Right atrium auricular region (tissue), 2 donors: ENCODE measurements around the gene MBD4. TPM values are rescaled to one million over a fixed set of nuclear protein-coding genes. Genes with fewer than 3 reads are reported as not detected.

Experiments used
- DNase-seq: peaks from one replicate; pipeline ENCODE4 v3.0.0-alpha.2; 2019; ENCODE audit warnings: low spot score
- H3K27ac ChIP-seq, 2 donors: fragments of 200-600 bp; sonication (generic); 1 replicate in 1 of 2; 2 replicates in 1 of 2; pipeline ENCODE4 v1.5.1; 2016 to 2019
- H3K27me3 ChIP-seq, 2 donors: fragments of 200-600 bp; sonication (generic); one replicate each; pipeline versions ENCODE4 v1.5.1 to v1.6.0; 2017 to 2019
- H3K36me3 ChIP-seq: fragments of 200-600 bp; sonication (generic); one replicate; pipeline ENCODE4 v1.5.1; 2016
- H3K4me1 ChIP-seq, 2 donors: fragments of 200-600 bp; sonication (generic); one replicate each; pipeline versions ENCODE4 v1.5.1 to v1.6.0; 2017 to 2019
- H3K4me3 ChIP-seq, 2 donors: fragments of 200-600 bp; sonication (generic); 1 replicate in 1 of 2; 2 replicates in 1 of 2; pipeline ENCODE4 v1.5.1; 2017 to 2019; ENCODE audit warnings: mild to moderate bottlenecking in 1 of 2, moderate library complexity in 1 of 2
- H3K9me3 ChIP-seq, 2 donors: fragments of 200-600 bp; sonication (generic); one replicate each; pipeline ENCODE4 v1.5.1; 2019
- total RNA-seq, 2 donors: library from RNA; depleted of rRNA; stranded (reverse); fragments of >200 nt; gene quantifications; one replicate each; pipeline ENCODE4 v1.1.0, GENCODE V29; 2016
- TF ChIP-seq, protein P1 (sequence below), 2 donors: fragments of 200-600 bp; sonication (generic); IDR thresholded peaks; one replicate each; pipeline ENCODE4 v1.5.1; 2019; ENCODE audit warnings: antibody characterized with exemption in 2 of 2

Gene MBD4
- total RNA-seq, 2 donors from 2014 or later = 17.8 to 26.4 TPM

DNA sequence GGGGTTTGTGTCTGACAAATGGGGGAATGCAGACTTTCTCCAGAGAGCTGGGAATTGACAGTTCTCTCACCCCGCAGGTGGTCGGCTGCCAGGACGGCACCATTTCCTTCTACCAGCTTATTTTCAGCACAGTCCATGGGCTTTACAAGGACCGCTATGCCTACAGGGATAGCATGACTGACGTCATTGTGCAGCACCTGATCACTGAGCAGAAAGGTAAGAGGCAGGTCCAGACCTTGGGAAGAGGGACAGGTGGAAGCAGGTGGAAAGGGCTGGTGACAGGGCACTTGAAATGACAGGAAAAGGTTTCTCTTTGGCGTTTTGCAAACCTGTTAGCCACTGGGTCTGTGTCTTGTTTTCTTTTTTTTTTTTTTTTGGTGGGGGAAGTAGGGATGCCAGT, 36.8 kb upstream of the MBD4 start:
- no peak overlapping the region for H3K4me3 ChIP-seq
- peaks cover 39% of the 10 kb centered on the region for H3K36me3 ChIP-seq
- H3K4me1 ChIP-seq = peaks cover 0 to 8% of the 10 kb centered on the region in 2 donors
- TF ChIP-seq, protein P1, sequence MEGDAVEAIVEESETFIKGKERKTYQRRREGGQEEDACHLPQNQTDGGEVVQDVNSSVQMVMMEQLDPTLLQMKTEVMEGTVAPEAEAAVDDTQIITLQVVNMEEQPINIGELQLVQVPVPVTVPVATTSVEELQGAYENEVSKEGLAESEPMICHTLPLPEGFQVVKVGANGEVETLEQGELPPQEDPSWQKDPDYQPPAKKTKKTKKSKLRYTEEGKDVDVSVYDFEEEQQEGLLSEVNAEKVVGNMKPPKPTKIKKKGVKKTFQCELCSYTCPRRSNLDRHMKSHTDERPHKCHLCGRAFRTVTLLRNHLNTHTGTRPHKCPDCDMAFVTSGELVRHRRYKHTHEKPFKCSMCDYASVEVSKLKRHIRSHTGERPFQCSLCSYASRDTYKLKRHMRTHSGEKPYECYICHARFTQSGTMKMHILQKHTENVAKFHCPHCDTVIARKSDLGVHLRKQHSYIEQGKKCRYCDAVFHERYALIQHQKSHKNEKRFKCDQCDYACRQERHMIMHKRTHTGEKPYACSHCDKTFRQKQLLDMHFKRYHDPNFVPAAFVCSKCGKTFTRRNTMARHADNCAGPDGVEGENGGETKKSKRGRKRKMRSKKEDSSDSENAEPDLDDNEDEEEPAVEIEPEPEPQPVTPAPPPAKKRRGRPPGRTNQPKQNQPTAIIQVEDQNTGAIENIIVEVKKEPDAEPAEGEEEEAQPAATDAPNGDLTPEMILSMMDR (IDR thresholded peaks at IDR 0.05) = no peak
- H3K27ac ChIP-seq = no peak overlapping the region
- H3K9me3 ChIP-seq = no peaks in the 10 kb centered on the region
- DNase-seq = no peak
- H3K27me3 ChIP-seq = no peaks in the 10 kb centered on the region

DNA sequence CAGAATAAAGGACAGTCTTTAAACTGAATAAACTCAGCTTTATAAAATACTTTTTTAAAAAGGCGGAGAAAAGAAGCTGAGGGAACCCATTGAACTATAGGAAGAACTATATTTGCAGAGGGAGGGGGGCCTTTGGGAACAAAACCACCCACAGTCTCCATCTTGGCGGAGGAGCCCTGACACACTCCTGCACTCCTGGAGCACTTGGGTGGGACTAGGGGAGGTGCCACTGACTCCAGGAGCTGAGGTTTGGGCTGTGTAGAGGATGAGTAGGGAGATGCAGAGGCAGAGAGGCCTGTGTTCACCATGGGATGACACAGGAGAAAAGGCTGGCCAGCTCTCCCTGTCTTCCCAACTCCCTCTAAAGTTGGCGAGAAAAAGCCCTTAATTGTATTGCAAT, 36.1 kb upstream of the MBD4 start:
- DNase-seq = no peak
- no peak overlapping the region for H3K27ac ChIP-seq
- H3K4me3 ChIP-seq = no peak overlapping the region
- no peaks in the 10 kb centered on the region for H3K27me3 ChIP-seq
- H3K36me3 ChIP-seq = peaks cover 36% of the 10 kb centered on the region
- peaks cover 0 to 2% of the 10 kb centered on the region in 2 donors for H3K4me1 ChIP-seq
- TF ChIP-seq, protein P1 (IDR thresholded peaks at IDR 0.05) = no peak
- H3K9me3 ChIP-seq = no peaks in the 10 kb centered on the region

GRCh38 chr3:129474984-129475804, 35.4 kb upstream of the MBD4 start:
- TF ChIP-seq, protein P1 (IDR thresholded peaks at IDR 0.05) = no peak
- H3K4me3 ChIP-seq = no peak overlapping the region
- no peak overlapping the region for H3K27ac ChIP-seq
- H3K4me1 ChIP-seq = no peaks in the 10 kb centered on the region
- no peaks in the 10 kb centered on the region for H3K9me3 ChIP-seq
- DNase-seq = no peak
- H3K36me3 ChIP-seq = peaks cover 29% of the 10 kb centered on the region
- H3K27me3 ChIP-seq = no peaks in the 10 kb centered on the region

DNA sequence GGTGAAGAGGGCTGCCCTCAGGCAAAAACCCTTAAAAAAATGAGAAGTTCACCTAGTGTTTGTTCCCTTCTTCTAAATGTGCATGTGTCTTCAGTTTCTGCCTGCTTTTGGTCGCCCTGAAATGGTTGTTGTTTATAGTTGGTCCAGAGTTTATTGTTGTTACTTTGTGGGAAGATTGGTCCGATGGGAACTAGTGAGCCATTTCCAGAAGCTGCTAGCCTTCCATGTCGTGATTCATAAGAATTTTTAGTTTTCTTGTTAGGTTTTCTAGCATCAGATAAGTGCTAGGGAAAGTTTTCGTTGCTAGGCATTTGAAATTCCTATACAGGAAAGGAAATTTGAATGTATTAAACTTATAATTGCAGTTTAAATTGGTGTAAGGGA, 34.0 kb upstream of the MBD4 start:
- Histone ChIP-seq H3K9me3 (no peaks in the 10 kb centered on the region), H3K36me3 (peaks cover 19% of the 10 kb centered on the region), H3K27ac (no peak overlapping the region), H3K27me3 (no peaks in the 10 kb centered on the region), H3K4me1 (peaks cover 0 to 11% of the 10 kb centered on the region in 2 donors), H3K4me3 (no peak overlapping the region)
- no peak for DNase-seq
- TF ChIP-seq, protein P1 (IDR thresholded peaks at IDR 0.05) = no peak

DNA sequence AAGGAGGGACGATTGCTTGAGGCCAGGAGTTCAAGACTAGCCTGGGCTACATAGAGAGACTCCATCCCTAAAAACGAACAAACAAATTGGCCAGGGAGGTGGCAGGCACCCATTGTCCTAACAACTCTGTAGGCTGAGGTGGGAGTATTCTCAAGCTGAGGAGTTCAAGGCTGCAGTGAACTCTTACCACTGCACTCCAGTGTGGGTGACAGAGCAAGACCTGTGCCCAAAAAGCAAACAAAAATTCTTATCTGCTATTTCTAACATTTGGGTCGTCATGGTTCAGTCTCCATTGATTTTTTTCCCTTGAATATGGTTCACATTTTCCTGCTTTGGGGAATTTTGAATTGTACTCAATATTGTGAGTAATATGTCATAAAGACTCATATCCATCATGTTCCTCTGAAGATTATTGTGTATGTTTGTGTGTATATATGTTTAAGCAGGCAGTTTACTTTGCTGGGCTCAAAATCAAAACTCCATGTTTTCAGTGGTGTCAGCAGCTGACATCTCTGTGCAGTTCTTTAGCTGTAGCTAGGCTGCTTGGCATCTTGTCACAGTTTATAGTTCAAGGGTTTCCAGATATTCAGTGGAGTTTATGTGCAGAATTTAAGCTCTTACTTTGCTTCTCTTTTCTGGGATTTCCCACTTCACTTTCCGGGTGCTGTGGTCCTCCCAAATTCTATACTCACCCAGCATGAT, 33.5 kb upstream of the MBD4 start:
- Histone ChIP-seq H3K36me3 (peaks cover 13% of the 10 kb centered on the region), H3K9me3 (no peaks in the 10 kb centered on the region), H3K27ac (no peak overlapping the region), H3K27me3 (no peaks in the 10 kb centered on the region), H3K4me1 (peaks cover 0 to 14% of the 10 kb centered on the region in 2 donors), H3K4me3 (no peak overlapping the region)
- TF ChIP-seq, protein P1 (IDR thresholded peaks at IDR 0.05) = no peak
- no peak for DNase-seq
